LNCAP (cell line): ENCODE results near the gene MICAL3.

Source experiments
- CTCF ChIP-seq: fragments of 450-650 bp; IDR thresholded peaks from 2 replicates; pipeline ENCODE4 v1.5.1; 2017; ENCODE audit warnings: mild to moderate bottlenecking

MICAL3 gene

GRCh38 chr22:17955590-17956379, 68.6 kb downstream of the MICAL3 start:
- TF ChIP-seq CTCF, result no peak

- TF ChIP-seq CTCF, result no peak
Observed at GRCh38 chr22:17954860-17955587, 69.3 kb downstream of the MICAL3 start.

- no peak for TF ChIP-seq CTCF
Observed at GRCh38 chr22:17954200-17954859, 70.0 kb downstream of the MICAL3 start.

- TF ChIP-seq CTCF, result no peak
Observed at GRCh38 chr22:17953147-17953546, 71.2 kb downstream of the MICAL3 start.

- no peak for TF ChIP-seq CTCF
Observed at GRCh38 chr22:17952273-17952801, 72.0 kb downstream of the MICAL3 start.

- no peak for TF ChIP-seq CTCF
Observed at GRCh38 chr22:17951315-17951714, 73.0 kb downstream of the MICAL3 start.

- TF ChIP-seq CTCF, result no peak
Observed at GRCh38 chr22:17950651-17951214, 73.6 kb downstream of the MICAL3 start.
